ENCODE data around the gene RNPEPL1. TPM values are rescaled to one million over a fixed set of nuclear protein-coding genes. Genes with fewer than 3 reads are reported as not detected.

Gene RNPEPL1
- total and polyA plus RNA-seq, 10 of the 15 experiments (the other 5 are each of a cell fraction or from before 2014, with no cell fraction given) = 0.24 to 49.5 (median 6.8) TPM

GRCh38 chr2:240520130-240520973, 47.9 kb upstream of the RNPEPL1 start:
- Histone ChIP-seq H3K4me1 (ENCODE audit: control insufficient read depth, insufficient read depth, low read length) (no peaks in the 10 kb centered on the region), H3K4me3 (no peak overlapping the region), H3K9ac (ENCODE audit: control insufficient read depth, insufficient read depth, low read length) (no peak overlapping the region), H4K20me1 (ENCODE audit: control insufficient read depth, insufficient read depth) (no peaks in the 10 kb centered on the region), H3K4me2 (ENCODE audit: control insufficient read depth, insufficient read depth) (no peak overlapping the region), H3K27me3 (replicated peaks in 1 of 2; ENCODE audit: control insufficient read depth in 2 of 2, insufficient read depth in 2 of 2, low read length in 1 of 2) (no peaks in the 10 kb centered on the region), H3K36me3 (ENCODE audit: control insufficient read depth in 2 of 2, insufficient read depth in 2 of 2, low read length in 1 of 2) (no peaks in the 10 kb centered on the region), H3K27ac (ENCODE audit: control insufficient read depth, insufficient read depth) (no peak overlapping the region), H2AFZ (ENCODE audit: control insufficient read depth, low read depth, low read length) (no peak overlapping the region), H3K79me2 (ENCODE audit: control insufficient read depth, insufficient read depth, low read length) (no peaks in the 10 kb centered on the region), H3K9me3 (replicated peaks; ENCODE audit: control insufficient read depth, insufficient read depth, low read length) (peaks cover 7% of the 10 kb centered on the region; the same call in 2 of the 3 replicates)
- ChIA-PET POLR2A (no interaction called here), CTCF (no interaction called here), SMC1A (ENCODE audit: uncharacterized antibody, unreplicated experiment) (no interaction called here), RAD21 (ENCODE audit: unreplicated experiment) (no interaction called here)
- BruUV-seq (replicated peaks) = no TSS peak
- intact Hi-C loops (cut with micrococcal nuclease; ENCODE audit: unreplicated experiment) = no loop called here
- no peak for ATAC-seq
- in situ Hi-C loops (cut with MboI) = loop anchor here (25.0 kb wide), 1 partner anchor 317 kb away; no protein-coding TSS in a partner anchor
- no peak for DNase-seq (ENCODE audit: low read depth, low spot score)
- FAIRE-seq = no peak
- WGBS (ENCODE audit: insufficient coverage, insufficient replicate concordance, low lambda C conversion rate, missing lambda C conversion rate) = 69% methylated on average over 52 of the region's 52 CpGs
- TF ChIP-seq HSF1 (IDR thresholded peaks at IDR 0.05; ENCODE audit: low read depth, low read length) = no peak
- TF ChIP-seq MYB (IDR thresholded peaks at IDR 0.05; ENCODE audit: borderline replicate concordance, low read depth, low read length) = no peak
- TF ChIP-seq RELA (IDR thresholded peaks at IDR 0.05; ENCODE audit: borderline replicate concordance, partially characterized antibody) = no peak
- no peak for TF ChIP-seq GABPA (IDR thresholded peaks at IDR 0.05; ENCODE audit: low read depth)
- TF ChIP-seq RELB (IDR thresholded peaks at IDR 0.05; ENCODE audit: low read depth) = no peak
- no peak for TF ChIP-seq BCL11A (IDR thresholded peaks at IDR 0.05; ENCODE audit: low read depth, low read length)
- TF ChIP-seq TCF7 (IDR thresholded peaks at IDR 0.05; ENCODE audit: borderline replicate concordance) = no peak
- TF ChIP-seq HDAC6 (IDR thresholded peaks at IDR 0.05; ENCODE audit: unreplicated experiment) = no peak
- TF ChIP-seq MTA2 (IDR thresholded peaks at IDR 0.05; ENCODE audit: low read depth) = no peak
- TF ChIP-seq MYC (IDR thresholded peaks at IDR 0.05; ENCODE audit: insufficient read depth, insufficient read length, insufficient replicate concordance, low read length, severe bottlenecking) = no peak
- TF ChIP-seq RUNX3 (IDR thresholded peaks at IDR 0.05; ENCODE audit: low read length) = peak; percentile 28; the same call in 1 of the 2 replicates
- TF ChIP-seq IKZF2 (IDR thresholded peaks at IDR 0.05) = no peak
- TF ChIP-seq EED (IDR thresholded peaks at IDR 0.05; ENCODE audit: low read depth) = no peak
- TF ChIP-seq CHD4 (IDR thresholded peaks at IDR 0.05) = no peak
- no peak for TF ChIP-seq PBX3 (IDR thresholded peaks at IDR 0.05; ENCODE audit: insufficient replicate concordance, low read depth, low read length)
- TF ChIP-seq STAT1 (conservative IDR thresholded peaks at IDR 0.05) = no peak
- no peak for TF ChIP-seq BACH1 (IDR thresholded peaks at IDR 0.05; ENCODE audit: borderline replicate concordance)
- TF ChIP-seq RBBP5 (conservative IDR thresholded peaks at IDR 0.05) = no peak
- no peak for TF ChIP-seq EGR1 (IDR thresholded peaks at IDR 0.05; ENCODE audit: borderline replicate concordance in 1 of 2, low read depth in 2 of 2, low read length in 2 of 2)

Data from GM12878 (cell line).